GM21825 (cell line): Measurements from ENCODE around the gene IRGQ.
"Not testable (repeated sequence)": the region's sequence is repeated elsewhere in the genome, so short reads cannot be mapped to it uniquely, and the experiment has no call there.

Experiments
- ATAC-seq: cut with Tn5 transposase; IDR thresholded peaks from one replicate; pipeline ENCODE4 v1.9.1; 2021; ENCODE audit warnings: mild to moderate bottlenecking, moderate library complexity; ENCODE audit not compliant: unreplicated experiment

IRGQ gene

GRCh38 chr19:43599635-43600295 lies 3.8 kb upstream of the IRGQ start:
- no peak for ATAC-seq

GRCh38 chr19:43598445-43599240 lies 2.7 kb upstream of the IRGQ start:
- no peak for ATAC-seq

DNA sequence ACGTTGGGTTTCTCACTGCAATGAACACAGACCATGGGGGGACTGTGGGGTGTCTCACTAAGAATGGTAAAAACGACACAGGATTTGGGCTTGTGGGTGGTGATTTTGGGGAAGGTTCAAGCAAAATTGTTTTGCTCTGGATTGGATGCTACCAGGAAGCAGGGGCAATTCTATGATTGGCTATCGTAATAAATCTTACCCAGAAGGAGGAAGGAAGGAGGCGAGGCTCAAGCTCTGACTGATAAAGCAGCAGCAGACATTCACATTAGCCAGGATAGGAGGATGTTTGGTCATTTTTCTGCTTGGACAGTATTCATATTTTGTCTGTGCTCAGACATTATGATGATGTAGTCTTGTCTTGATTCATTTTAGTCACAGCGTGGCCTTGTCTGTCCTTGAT lies 1.9 kb upstream of the IRGQ start:
- no peak for ATAC-seq

DNA sequence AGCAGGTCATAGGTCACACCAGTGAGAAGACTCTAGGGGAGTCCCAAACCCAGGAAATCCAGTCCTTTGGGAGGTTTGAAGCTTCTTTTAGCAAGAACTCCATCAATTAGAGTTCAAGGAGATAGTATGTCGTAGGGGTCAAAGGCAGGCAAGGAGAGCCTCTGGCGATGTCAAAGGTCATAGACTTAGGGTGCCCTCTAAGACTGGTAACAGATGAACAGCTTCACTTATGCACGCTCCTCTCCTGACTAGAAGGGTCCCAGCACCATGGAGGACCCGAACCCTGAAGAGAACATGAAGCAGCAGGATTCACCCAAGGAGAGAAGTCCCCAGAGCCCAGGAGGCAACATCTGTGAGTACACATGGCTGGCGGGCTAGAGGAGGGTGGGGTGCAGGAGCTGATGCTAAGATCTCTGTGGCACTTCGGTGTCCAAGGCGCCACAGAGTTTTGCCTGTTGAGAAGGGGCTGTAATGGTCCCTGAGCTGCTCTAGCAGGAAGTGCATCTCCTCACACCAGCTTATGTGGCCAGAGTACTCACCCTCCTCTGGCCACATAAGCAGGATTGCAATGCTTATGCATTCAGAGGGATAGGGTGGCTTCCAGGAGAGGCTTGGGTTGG lies 1.0 kb upstream of the IRGQ start:
- ATAC-seq, result no peak

DNA sequence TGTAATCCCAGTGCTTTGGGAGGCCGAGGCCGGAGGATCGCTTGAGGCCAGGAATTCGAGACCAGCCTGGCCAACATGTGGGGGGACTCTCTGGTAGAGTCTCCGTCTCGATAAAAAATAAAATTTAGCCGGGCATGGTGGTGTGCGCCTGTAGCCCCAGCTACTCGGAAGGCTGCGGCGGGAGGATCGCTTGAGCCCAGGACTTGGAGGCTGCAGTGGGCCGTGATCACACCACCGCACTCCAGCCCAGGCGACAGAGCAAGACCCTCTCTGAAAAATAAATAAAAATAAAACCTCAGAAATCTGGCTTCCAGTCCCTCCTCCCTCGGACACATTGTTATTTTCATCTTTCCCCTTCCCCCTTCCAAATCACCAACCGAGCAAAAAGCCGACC lies 332 bp downstream of the IRGQ start:
- ATAC-seq, result peak; percentile 2

DNA sequence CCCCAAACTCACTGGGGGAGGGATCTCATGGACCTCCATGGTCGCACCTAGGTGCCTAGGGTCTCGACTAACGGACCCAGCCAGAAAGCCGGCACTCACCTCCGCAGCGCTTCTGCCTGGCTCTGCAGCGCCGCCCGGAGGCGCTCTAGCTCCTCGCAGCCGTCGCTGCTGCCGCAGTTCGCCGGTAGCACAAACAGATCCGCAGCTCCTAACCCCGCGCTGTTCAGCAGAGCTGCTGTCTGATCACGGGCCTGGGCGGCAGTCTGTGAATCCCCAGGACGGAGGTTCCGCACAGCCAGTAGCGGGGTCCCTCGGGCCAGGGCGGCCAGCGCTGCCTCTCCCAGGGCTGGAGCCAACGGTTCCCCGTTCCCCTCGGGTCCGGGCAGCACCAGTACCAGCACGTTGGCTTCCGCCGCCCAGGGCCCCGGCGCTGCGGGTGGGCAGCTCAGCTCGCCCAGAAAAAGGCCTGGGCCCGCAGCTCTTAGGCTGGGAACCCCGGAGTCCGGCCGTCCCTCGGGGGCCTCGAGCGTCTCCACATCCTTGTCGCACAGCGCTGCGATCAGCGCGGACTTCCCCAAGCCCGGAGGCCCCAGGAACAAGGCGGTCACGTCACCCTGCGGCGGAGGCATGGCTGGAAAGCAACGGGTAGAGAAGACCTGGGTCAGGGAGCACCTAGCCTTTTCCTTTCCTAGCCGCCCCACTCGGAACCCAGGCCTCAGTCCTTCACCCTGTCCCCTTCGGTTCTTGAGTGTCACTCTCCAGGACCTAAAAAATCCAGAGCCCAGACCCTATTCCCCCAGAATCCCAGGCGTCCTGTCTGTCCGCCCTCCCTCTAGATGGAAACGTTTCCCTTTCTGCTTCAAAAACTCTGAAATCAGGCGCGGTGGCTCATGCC lies 977 bp downstream of the IRGQ start:
- ATAC-seq, result peak; percentile 17

GRCh38 chr19:43594081-43594697 lies 1.7 kb downstream of the IRGQ start:
- ATAC-seq, result no peak

DNA sequence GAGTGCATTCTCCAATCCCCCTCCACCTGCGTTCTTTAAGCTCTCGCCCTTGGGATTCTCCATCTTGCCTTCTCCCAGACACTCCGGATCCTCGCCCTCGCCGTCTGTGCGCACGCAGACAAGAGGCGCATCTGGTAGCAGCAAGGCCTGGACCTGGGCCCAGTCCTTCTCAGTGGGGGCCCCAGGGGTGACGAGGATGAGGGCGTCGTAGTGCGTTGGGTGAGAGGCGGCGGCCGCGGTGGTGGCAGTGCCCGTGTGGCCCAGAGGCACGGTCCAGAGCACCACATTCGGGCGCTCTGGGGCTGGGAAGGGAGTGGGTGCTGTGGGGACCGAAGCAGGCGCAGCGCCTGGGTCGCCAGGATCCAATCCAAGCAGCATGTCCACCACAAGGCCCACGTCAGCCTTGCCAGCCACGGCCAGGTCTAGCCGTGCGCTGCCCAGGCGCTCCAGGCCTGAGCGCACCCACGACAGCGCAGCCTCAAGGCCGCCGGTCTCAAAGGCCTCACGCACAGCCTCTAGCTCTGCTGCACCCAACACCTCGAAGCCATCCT lies 3.1 kb downstream of the IRGQ start:
- ATAC-seq, result no peak

GRCh38 chr19:43591904-43592772 lies 3.8 kb downstream of the IRGQ start:
- ATAC-seq, result no peak

DNA sequence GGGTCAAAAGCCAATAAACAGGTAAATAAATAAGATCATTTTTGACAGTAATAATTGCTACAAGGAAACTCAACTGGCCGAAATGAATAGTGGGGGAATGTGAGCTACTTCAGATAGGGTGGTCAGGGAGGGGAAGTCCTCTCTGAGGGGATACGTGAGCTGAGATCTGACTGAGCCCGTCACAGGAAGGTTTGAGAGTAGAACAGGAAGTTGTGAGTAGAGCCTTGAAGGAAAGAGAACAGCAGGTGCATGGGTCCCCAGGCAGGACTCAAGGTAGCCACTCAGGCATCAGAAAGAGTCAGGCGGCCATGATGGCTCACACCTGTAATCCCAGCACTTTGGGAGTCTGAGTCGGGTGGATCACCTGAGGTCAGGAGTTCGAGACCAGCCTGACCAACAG lies 6.3 kb downstream of the IRGQ start:
- ATAC-seq, result no peak

DNA sequence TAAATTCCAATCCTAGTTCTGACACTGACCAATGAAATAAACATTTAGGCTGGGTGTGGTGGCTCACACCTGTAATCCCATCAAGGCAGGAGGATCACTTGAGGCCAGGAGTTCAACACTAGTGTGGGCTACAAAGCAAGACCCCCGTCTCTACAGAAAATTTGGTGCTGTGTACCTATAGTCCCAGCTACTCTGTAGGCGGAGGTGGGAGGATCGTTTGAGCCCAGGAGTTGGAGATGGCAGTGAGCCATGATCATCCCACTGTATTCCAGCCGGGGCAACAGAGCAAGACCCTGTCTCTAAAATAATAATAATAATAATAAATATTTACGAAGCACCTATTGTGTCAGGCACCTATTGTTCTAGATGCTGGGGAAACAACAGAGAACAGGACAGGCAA lies 6.7 kb downstream of the IRGQ start:
- no peak for ATAC-seq

DNA sequence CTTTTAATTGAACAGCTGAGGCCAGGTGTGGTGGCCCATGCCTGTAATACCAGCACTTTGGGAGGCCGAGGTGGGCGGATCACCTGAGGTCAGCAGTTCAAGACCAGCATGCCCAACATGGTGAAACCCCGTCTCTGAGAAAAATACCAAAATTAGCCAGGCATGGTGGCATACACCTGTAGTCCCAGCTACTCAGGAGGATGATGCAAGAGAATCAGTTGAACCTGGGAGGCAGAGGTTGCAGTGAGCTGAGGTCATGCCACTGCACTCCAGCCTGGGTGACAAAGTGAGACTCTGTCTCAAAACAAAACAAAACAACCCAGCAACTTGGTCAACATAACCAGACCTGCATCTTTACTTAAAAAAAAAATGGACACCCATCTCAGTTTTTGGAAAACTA lies 8.9 kb downstream of the IRGQ start:
- not testable (repeated sequence) for ATAC-seq

- ATAC-seq, result no peak
Measured at GRCh38 chr19:43586346-43586745, 9.6 kb downstream of the IRGQ start.

- no peak for ATAC-seq
Measured at GRCh38 chr19:43584484-43584883, 11.4 kb downstream of the IRGQ start.

- ATAC-seq, result no peak
Measured at GRCh38 chr19:43582495-43582894, 13.4 kb downstream of the IRGQ start.

DNA sequence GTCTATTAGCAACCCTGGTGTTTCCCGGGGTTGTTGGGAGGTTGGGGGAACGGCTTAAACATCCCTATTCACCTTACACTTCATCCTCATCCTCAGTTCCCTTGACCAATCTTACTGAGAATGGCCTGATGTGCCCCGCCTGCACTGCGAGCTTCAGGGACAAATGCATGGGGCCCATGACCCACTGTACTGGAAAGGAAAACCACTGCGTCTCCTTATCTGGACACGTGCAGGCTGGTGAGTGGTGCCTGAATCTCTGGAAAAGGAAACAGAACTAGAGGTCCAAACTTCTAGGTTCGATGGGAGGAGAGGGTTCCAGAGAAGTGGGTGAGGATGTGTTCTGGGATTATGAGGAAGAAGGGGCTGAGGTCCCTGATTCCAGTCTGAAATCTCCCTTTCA lies 14.5 kb downstream of the IRGQ start:
- ATAC-seq, result no peak

GRCh38 chr19:43578787-43579186 lies 17.1 kb downstream of the IRGQ start:
- ATAC-seq, result no peak

DNA sequence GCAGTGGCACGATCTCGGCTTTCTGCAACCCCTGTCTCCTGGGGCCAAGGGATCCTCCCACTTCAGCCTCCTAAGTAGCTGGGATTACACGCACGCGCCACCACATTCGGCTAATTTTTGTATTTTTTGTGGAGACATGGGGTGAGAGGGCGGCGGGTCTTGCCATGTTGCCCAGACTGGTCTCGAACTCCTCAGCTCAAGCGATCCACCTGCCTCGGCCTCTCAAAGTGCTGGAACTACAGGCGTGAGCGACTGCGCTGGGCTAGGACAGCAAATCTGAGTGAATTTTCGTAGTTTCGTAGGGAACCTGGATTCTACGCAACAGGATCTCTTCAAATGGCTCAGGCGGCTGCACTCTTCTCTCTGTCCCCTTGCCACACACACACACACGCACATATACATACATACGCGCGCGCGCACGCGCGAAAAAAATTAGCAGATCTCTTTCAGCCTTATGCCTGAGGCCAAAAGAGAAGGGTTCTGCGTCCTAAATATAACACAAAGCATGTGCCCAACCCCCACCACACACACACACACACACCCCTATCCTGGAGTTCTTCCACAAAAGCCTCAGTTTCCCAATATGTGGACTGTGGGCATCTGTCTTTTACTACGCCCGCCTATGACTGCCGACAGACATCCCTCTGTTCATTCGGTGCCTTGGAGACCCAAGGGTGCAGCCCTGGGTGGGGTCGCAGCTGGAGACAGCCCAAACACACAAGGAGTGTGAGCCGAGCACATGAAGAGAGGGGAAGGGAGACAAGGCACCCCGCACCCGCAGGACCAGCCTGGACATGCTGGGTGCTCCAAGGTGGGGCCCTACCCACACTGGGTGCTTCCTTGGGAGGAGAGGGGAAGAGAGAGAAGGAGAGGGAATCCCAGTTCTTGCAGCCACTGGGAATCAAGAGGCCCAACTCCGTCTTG lies 19.7 kb downstream of the IRGQ start:
- ATAC-seq, result no peak
